Mucosa of stomach (tissue), 1 donor: ENCODE results near the gene TMEM131L.
"Not testable (repeated sequence)": the region's sequence is repeated elsewhere in the genome, so short reads cannot be mapped to it uniquely, and the experiment has no call there.

ENCODE experiments used
- H3K27me3 ChIP-seq: one replicate; pipeline ENCODE4 v1.7.0; 2013; ENCODE audit warnings: mild to moderate bottlenecking, low read length; ENCODE audit not compliant: control insufficient read depth, insufficient read depth
- H3K36me3 ChIP-seq: one replicate; pipeline ENCODE4 v1.7.0; 2013; ENCODE audit warnings: low read length; ENCODE audit not compliant: control insufficient read depth, insufficient read depth
- H3K4me1 ChIP-seq: one replicate; pipeline ENCODE4 v1.7.0; 2013; ENCODE audit warnings: mild to moderate bottlenecking, low read length; ENCODE audit not compliant: control insufficient read depth, insufficient read depth
- H3K4me3 ChIP-seq: one replicate; pipeline ENCODE4 v1.7.0; 2013; ENCODE audit warnings: low read length
- H3K9ac ChIP-seq: one replicate; pipeline ENCODE4 v1.7.0; 2013; ENCODE audit warnings: mild to moderate bottlenecking, low read length, moderate library complexity
- H3K9me3 ChIP-seq: one replicate; pipeline ENCODE4 v1.7.0; 2013; ENCODE audit warnings: mild to moderate bottlenecking, low read length, moderate library complexity; ENCODE audit not compliant: control insufficient read depth
- donor health status: Pancreatic carcinoma.

TMEM131L gene

DNA sequence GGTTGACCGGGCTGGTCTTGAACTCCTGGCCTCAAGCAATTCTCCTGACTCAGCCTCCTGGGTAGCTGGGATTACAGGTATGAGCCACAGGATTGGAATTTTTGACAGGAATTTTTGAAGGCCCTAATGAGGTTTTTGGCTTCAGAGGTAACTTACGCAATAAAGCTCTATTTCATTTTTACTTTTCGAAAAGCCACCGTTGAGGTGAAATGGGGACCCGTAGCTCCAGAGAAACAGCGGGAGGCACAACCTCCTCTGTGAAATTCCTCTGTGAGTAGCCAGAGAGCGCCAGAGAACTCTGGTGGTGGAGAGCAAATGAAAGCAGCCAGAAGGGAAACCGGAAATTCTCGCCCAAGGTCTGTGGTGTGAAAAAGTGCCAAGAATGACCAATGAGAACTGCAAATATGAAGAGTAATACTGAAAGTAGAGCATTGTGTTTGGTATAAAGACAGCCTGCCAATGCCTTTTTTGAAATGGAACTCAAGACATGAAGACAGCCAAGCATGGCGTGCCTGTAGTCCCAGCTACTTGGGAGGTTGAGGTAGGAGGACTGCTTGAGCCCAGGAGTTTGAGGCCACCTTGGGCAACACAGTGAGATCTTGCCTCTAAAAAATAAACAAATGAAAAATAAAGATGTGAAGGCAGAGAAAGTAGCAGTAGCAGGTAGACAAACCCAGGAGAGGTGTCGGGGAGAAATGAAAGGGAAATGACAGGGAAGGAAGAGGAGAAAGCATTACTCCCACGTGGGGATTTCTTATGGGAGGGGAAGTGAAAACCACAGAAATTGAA, 33.0 kb upstream of the TMEM131L start:
- H3K4me3 ChIP-seq, result peak overlapping the region; percentile 61
- no peaks in the 10 kb centered on the region for H3K36me3 ChIP-seq
- no peak overlapping the region for H3K9ac ChIP-seq
- no peaks in the 10 kb centered on the region for H3K27me3 ChIP-seq
- H3K9me3 ChIP-seq, result no peaks in the 10 kb centered on the region
- peaks cover 12% of the 10 kb centered on the region for H3K4me1 ChIP-seq

DNA sequence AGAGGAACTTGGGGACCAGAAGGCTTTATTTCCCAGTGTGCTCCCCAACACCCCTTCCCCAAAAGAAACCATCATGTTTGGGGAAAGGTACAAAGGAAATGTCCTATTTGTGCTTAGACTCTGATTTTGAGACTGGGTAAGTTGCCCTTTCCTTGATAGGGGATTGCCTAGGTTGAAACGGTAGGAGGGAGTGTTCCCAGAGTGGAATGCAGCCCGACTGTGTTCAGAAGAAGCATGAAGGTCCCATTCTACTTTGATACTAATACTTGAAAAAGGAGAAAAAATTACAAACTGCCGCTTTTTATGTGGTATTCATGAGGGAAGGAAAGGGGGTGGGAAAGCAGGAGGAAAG, 32.4 kb upstream of the TMEM131L start:
- Histone ChIP-seq H3K9ac (no peak overlapping the region), H3K4me1 (peaks cover 12% of the 10 kb centered on the region), H3K9me3 (no peaks in the 10 kb centered on the region), H3K4me3 (no peak overlapping the region), H3K36me3 (no peaks in the 10 kb centered on the region), H3K27me3 (no peaks in the 10 kb centered on the region)

DNA sequence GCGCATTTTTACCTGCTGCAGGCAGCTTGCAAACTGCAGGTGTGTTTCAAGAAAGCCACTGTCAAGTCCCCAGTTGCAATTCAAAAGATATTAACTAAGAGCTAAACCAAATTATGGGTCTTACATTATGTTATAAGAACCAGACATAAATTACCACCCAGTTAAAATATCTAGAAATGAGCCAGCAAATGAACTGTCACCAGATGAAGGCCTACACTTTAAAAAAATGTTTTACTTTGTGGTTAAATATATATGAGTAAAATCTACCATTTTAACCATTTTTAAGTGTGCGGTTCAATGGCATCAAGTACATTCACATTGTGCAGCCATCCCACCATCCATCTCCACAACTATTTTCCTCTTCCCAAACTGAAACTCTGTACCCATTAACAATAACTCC, 32.0 kb upstream of the TMEM131L start:
- Histone ChIP-seq H3K4me1 (peaks cover 12% of the 10 kb centered on the region), H3K4me3 (no peak overlapping the region), H3K27me3 (no peaks in the 10 kb centered on the region), H3K36me3 (no peaks in the 10 kb centered on the region), H3K9ac (no peak overlapping the region), H3K9me3 (no peaks in the 10 kb centered on the region)

DNA sequence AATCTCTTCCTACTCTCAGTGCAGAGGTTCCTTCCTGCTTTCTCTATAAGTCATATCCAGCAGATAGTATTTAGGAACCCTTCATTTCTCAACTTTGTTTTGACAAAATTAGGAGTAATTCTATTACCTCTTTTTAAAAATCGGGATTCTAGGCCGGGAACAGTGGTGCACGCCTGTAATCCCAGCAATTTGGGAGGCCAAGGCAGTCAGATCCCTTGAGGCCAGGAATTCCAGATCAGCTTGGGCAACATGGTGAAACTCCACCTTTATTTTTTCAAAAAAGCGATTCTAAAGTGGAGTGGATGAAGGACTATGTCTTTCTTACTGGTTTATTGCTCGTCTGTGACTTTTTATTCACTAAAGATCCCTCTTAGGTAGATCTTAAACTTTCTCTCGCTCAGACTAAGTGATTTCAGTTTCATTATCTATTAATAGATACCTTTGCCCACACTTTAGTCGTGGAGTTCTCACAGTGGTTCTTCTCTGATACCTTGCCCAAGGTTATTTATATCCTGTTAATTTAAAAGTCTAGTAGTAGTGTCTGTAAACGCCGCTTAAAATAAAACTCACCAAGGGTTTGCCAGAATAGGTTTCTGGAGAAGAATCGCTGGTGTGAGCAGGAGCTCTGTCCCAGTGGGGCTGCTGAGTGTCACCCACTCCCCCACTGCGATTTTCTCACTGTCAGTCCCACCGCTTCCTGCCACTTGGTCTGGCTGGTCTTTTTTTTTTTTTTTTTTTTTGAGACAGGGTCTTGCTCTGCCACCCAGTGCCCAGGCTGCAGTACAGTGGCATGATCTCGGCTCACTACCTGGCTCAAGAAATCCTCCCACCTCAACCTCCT, 27.0 kb upstream of the TMEM131L start:
- Histone ChIP-seq H3K9me3 (no peaks in the 10 kb centered on the region), H3K27me3 (no peaks in the 10 kb centered on the region), H3K4me3 (no peak overlapping the region), H3K4me1 (no peaks in the 10 kb centered on the region), H3K36me3 (no peaks in the 10 kb centered on the region), H3K9ac (no peak overlapping the region)

DNA sequence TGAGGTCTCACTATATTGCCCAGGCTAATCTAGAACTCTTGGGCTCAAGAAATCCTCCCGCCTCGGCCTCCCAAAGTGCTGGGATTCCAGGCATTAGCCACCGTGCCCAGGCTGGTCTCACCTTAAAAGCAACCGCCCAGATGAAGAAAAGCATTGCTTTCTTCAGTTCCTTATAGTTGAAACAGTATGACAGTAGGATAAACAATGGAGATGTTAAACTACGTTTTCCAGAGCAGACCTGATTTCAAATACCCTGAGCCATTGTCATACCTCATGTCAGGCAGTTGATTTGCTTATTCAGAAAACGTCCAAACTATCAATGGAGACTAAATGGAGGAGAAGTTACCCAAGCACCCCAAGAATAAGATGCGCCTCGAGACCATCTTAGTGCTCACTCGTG, 26.3 kb upstream of the TMEM131L start:
- H3K4me1 ChIP-seq, result no peaks in the 10 kb centered on the region

DNA sequence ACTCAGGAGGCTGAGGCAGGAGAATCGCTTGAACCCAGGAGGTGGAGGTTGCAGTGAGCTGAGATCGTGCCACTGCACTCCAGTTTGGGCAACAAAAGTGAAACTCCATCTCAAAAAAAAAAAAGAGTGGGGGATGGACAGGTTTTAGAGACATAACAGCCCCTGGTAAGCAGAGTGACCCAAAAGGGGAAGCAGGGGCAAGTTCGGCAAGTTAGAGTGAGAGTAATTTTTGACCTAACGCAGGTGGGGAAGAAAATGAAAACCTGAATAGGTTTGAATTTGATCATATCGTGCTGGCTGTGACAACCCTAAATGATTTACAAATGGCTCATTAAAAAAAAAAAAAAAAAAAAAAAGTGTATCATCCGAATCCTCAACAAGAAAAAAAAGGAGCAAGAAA, 25.7 kb upstream of the TMEM131L start:
- no peak overlapping the region for H3K4me3 ChIP-seq
- H3K9me3 ChIP-seq, result no peaks in the 10 kb centered on the region

More for the DNA sequence above, 26.3 kb upstream of the TMEM131L start:
- H3K9me3 ChIP-seq, result no peaks in the 10 kb centered on the region
- no peaks in the 10 kb centered on the region for H3K36me3 ChIP-seq
- H3K4me3 ChIP-seq, result no peak overlapping the region
- H3K9ac ChIP-seq, result no peak overlapping the region
- H3K27me3 ChIP-seq, result no peaks in the 10 kb centered on the region

DNA sequence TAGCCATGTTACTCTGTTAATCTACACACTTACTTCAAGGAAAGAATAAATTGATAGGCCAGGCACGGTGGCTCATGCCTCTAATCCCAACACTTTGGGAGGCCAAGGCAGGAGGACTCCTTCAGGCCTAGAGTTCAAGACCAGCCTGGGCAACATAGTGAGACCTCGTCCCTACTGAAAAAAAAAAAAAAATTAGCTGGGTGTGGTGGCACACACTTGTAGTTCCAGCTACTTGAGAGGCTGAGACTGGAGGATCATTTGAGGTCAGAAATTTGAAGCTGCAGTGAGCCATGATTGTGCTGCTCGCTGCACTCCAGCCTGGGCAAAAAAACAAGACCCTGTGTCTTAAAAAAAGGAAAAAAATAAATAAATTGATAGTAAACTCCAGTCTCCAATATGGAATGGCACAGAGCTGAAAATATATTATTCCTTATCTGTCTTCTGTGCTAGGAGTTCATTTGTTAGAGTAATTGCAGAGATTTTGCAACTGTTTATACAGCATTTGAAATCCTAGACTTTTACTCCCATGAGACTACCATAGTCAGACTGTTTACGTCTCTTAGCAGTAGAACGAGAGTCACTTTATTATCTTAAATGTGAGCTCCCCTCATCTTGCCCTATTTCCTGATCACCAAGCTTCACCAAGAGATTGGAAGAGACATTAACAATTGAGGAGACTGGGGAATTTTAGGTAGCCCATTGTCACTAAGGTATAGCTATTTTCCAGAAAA, 18.8 kb upstream of the TMEM131L start:
- H3K9ac ChIP-seq, result no peak overlapping the region
- H3K4me3 ChIP-seq, result no peak overlapping the region
- H3K27me3 ChIP-seq, result no peaks in the 10 kb centered on the region

More for the DNA sequence above, 25.7 kb upstream of the TMEM131L start:
- Histone ChIP-seq H3K4me1 (no peaks in the 10 kb centered on the region), H3K36me3 (no peaks in the 10 kb centered on the region), H3K9ac (no peak overlapping the region), H3K27me3 (no peaks in the 10 kb centered on the region)

DNA sequence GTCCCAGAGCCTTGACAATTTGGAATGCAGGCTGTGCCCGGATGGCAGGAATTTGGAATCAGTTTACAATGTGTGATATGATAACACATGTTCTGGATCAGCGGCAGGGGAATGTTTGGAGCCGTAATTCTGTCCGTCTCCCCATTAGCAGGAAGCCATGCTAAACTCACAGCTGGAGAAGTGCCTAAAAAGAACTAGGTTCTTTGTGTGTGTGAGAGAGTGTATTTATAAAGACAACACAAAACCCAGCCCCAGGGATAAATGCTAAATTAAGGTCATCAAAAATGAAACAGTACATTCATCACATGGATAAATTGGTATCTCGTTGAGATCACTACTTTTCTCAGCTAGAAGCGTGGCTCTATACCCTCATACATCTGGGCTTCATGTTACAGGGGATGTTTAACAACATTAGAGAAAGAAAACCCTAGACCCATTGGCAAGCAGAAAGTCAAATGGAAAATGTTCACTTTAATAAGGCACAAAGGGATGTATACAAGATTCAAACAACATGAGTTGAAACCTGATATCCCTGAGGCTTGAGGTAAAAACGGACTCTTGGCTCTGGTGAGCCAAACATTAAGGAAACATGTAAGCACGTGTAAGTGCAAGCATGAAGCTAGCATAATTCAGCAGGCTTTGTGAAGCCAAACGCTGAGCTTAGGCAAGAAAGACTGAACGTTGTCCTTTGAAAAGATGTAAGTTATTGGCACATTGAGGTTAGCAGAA, 18.0 kb upstream of the TMEM131L start:
- H3K9me3 ChIP-seq, result no peaks in the 10 kb centered on the region
- H3K9ac ChIP-seq, result no peak overlapping the region
- H3K27me3 ChIP-seq, result no peaks in the 10 kb centered on the region
- H3K36me3 ChIP-seq, result no peaks in the 10 kb centered on the region
- H3K4me3 ChIP-seq, result no peak overlapping the region
- H3K4me1 ChIP-seq, result no peaks in the 10 kb centered on the region

More for the DNA sequence above, 18.8 kb upstream of the TMEM131L start:
- Histone ChIP-seq H3K4me1 (no peaks in the 10 kb centered on the region), H3K9me3 (no peaks in the 10 kb centered on the region), H3K36me3 (no peaks in the 10 kb centered on the region)

DNA sequence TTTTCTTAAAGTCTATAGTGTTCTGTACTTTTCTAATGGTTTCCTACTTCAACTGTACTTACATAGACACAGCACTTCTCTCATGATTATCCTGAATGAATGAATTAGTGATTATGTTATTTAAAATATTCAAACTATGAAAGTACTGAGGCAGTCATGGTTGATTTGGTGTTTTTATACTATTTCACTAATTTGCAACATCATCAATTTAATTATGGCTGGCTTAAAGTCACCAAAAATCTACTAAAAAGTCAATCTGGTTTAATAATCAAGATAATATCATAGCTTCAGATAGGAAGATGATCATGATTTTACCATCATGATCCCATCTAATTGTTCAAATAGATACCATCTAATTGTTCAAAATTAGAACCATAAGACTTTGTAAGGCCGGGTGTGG, 16.8 kb upstream of the TMEM131L start:
- no peaks in the 10 kb centered on the region for H3K27me3 ChIP-seq
- H3K4me3 ChIP-seq, result no peak overlapping the region
- H3K9me3 ChIP-seq, result no peaks in the 10 kb centered on the region
- H3K9ac ChIP-seq, result no peak overlapping the region
- H3K4me1 ChIP-seq, result no peaks in the 10 kb centered on the region
- H3K36me3 ChIP-seq, result no peaks in the 10 kb centered on the region

DNA sequence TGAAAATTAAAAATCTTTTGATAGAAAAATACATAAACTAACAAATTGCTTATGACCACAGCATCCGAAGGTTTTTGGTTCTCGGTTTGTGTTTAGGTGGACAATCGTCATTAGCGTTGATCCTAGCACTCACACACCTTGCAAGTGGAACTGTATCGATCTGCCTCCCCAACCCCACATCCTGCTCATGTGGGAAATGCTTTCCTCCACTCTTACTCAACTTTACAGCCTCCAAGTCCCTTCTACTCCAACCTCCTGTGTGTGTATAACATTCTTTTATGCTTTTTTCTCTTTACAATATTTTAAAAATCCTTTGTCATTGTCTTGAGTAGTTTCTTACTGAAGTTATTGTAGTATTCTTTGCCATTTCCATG, 15.6 kb upstream of the TMEM131L start:
- Histone ChIP-seq H3K27me3 (no peaks in the 10 kb centered on the region), H3K9ac (no peak overlapping the region), H3K36me3 (no peaks in the 10 kb centered on the region), H3K9me3 (no peaks in the 10 kb centered on the region), H3K4me1 (no peaks in the 10 kb centered on the region), H3K4me3 (no peak overlapping the region)

DNA sequence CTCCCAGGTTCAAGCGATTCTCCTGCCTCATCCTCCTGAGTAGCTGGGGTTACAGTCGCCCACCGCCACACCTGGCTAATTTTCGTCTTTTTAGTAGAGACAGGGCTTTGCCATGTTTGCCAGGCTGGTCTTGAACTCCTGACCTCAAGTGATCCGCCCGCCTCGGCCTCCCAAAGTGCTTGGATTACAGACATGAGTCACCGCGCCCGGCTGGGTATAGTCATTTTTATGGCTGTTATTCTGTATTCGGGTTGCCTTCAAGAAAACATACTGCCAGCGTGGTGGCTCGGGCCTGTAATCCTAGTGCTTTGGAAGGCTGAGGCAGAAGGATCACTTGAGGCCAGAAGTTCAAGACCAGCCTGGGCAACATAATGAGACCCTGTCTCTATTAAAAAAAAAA, 15.0 kb upstream of the TMEM131L start:
- not testable (repeated sequence) for H3K27me3 ChIP-seq, H3K9me3 ChIP-seq, H3K4me3 ChIP-seq, H3K9ac ChIP-seq, H3K4me1 ChIP-seq, H3K36me3 ChIP-seq
